Gastrocnemius medialis (tissue), 4 donors: ENCODE data around the gene DYNC2LI1.

Experiments
- POLR2A ChIP-seq, 2 donors: fragments of 450-650 bp; IDR thresholded peaks; one replicate each; pipeline ENCODE4 v1.6.1; 2017; ENCODE audit warnings: antibody characterized with exemption in 2 of 2, mild to moderate bottlenecking in 2 of 2, moderate library complexity in 2 of 2
- TF ChIP-seq, protein P1 (sequence below), 5 experiments: fragments of 450-650 bp in 3 of 5; fragments of 200-600 bp in 2 of 5; sonication (generic) in 2 of 5; IDR thresholded peaks in 4 of 5; conservative IDR thresholded peaks in 1 of 5; 1 replicate in 4 of 5; 2 replicates in 1 of 5; pipeline ENCODE4 v1.5.1; 2016 to 2019; ENCODE audit warnings: antibody characterized with exemption in 5 of 5, mild to moderate bottlenecking in 3 of 5, moderate library complexity in 3 of 5

DNA sequence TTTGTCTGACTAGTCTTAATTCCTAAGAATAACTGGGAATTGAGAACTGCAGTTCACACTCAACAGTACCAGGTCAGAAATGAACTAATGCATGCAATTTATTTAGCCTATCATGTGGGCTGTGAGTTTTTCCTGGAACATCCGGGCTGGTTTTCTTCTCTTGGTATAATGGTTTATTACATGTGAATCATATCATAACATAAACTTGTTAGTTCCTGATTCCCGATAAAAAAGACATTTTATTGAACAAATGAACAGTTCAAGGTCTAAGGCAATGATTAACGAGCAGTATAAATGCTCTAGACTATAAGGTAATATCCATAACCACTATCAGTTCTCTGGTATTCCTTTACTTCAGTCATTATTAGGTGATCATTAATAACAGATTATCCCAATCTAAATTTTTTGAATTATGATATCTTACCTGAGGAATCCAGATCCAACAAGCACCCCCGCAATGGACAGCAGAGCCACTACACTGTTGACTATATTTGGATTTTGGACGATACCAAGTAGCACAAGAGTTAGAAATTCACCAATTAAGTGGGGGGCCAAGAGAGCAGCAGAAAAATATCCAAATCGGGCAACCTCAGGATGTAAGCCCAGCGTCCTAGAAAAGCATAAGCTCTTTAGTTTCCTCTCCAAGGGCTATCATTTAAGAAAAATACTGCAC is 45.8 kb downstream of the DYNC2LI1 start:
- TF ChIP-seq, protein P1, sequence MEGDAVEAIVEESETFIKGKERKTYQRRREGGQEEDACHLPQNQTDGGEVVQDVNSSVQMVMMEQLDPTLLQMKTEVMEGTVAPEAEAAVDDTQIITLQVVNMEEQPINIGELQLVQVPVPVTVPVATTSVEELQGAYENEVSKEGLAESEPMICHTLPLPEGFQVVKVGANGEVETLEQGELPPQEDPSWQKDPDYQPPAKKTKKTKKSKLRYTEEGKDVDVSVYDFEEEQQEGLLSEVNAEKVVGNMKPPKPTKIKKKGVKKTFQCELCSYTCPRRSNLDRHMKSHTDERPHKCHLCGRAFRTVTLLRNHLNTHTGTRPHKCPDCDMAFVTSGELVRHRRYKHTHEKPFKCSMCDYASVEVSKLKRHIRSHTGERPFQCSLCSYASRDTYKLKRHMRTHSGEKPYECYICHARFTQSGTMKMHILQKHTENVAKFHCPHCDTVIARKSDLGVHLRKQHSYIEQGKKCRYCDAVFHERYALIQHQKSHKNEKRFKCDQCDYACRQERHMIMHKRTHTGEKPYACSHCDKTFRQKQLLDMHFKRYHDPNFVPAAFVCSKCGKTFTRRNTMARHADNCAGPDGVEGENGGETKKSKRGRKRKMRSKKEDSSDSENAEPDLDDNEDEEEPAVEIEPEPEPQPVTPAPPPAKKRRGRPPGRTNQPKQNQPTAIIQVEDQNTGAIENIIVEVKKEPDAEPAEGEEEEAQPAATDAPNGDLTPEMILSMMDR (IDR thresholded peaks at IDR 0.05 in 4 of 5, conservative IDR thresholded peaks at IDR 0.05 in 1 of 5), result no peak
- TF ChIP-seq POLR2A (IDR thresholded peaks at IDR 0.05), result no peak
